ENCODE results near the gene CXCR4.

CXCR4 gene

GRCh38 chr2:136101042-136101441 is 16.9 kb downstream of the CXCR4 start:
- H3K4me2 ChIP-seq (ENCODE audit: low read depth, low read length, poor library complexity, severe bottlenecking), result no peak overlapping the region
- no peaks in the 10 kb centered on the region for H3K9me2 ChIP-seq (replicated peaks; ENCODE audit: low read depth, low read length)
- H2AFZ ChIP-seq (ENCODE audit: low read length), result no peak overlapping the region
- TF ChIP-seq CTCF (conservative IDR thresholded peaks at IDR 0.05; ENCODE audit: low read length), result no peak
- no peak for TF ChIP-seq EZH2phosphoT487 (IDR thresholded peaks at IDR 0.05; ENCODE audit: borderline replicate concordance)
- no peak overlapping the region for H3K9ac ChIP-seq (ENCODE audit: low read depth, low read length, poor library complexity, severe bottlenecking)
- no peaks in the 10 kb centered on the region for H3K4me1 ChIP-seq (ENCODE audit: insufficient read depth, low read length, poor library complexity, severe bottlenecking)
- H3K79me2 ChIP-seq (ENCODE audit: insufficient read depth, low read length), result no peaks in the 10 kb centered on the region
- no peak overlapping the region for H3K4me3 ChIP-seq (ENCODE audit: low read length, poor library complexity, severe bottlenecking)
- H3K36me3 ChIP-seq (ENCODE audit: insufficient read depth, low read length), result no peaks in the 10 kb centered on the region
- H4K20me1 ChIP-seq (ENCODE audit: insufficient read depth, low read length, poor library complexity, severe bottlenecking), result no peaks in the 10 kb centered on the region
- H3K27me3 ChIP-seq (ENCODE audit: insufficient read depth, low read length, poor library complexity, severe bottlenecking), result no peaks in the 10 kb centered on the region
- H3F3A ChIP-seq (ENCODE audit: low read depth), result no peaks in the 10 kb centered on the region
- H3K9me3 ChIP-seq (ENCODE audit: insufficient read depth, low read depth, low read length), result no peaks in the 10 kb centered on the region

- TF ChIP-seq EZH2phosphoT487 (IDR thresholded peaks at IDR 0.05; ENCODE audit: borderline replicate concordance) (no peak), CTCF (conservative IDR thresholded peaks at IDR 0.05; ENCODE audit: low read length) (no peak)
- Histone ChIP-seq H3K27me3 (ENCODE audit: insufficient read depth, low read length, poor library complexity, severe bottlenecking) (no peaks in the 10 kb centered on the region), H3F3A (ENCODE audit: low read depth) (no peaks in the 10 kb centered on the region), H3K4me1 (ENCODE audit: insufficient read depth, low read length, poor library complexity, severe bottlenecking) (no peaks in the 10 kb centered on the region), H4K20me1 (ENCODE audit: insufficient read depth, low read length, poor library complexity, severe bottlenecking) (no peaks in the 10 kb centered on the region), H3K4me3 (ENCODE audit: low read length, poor library complexity, severe bottlenecking) (no peak overlapping the region), H3K79me2 (ENCODE audit: insufficient read depth, low read length) (no peaks in the 10 kb centered on the region), H3K36me3 (ENCODE audit: insufficient read depth, low read length) (no peaks in the 10 kb centered on the region), H2AFZ (ENCODE audit: low read length) (no peak overlapping the region), H3K9me2 (replicated peaks; ENCODE audit: low read depth, low read length) (no peaks in the 10 kb centered on the region), H3K9ac (ENCODE audit: low read depth, low read length, poor library complexity, severe bottlenecking) (no peak overlapping the region), H3K4me2 (ENCODE audit: low read depth, low read length, poor library complexity, severe bottlenecking) (no peak overlapping the region), H3K9me3 (ENCODE audit: insufficient read depth, low read depth, low read length) (no peaks in the 10 kb centered on the region)
Measured at GRCh38 chr2:136098441-136098840, 19.5 kb downstream of the CXCR4 start.

- Histone ChIP-seq H3K9me2 (replicated peaks; ENCODE audit: low read depth, low read length) (no peaks in the 10 kb centered on the region), H3F3A (ENCODE audit: low read depth) (no peaks in the 10 kb centered on the region), H3K9ac (ENCODE audit: low read depth, low read length, poor library complexity, severe bottlenecking) (no peak overlapping the region), H3K4me3 (ENCODE audit: low read length, poor library complexity, severe bottlenecking) (no peak overlapping the region), H4K20me1 (ENCODE audit: insufficient read depth, low read length, poor library complexity, severe bottlenecking) (no peaks in the 10 kb centered on the region), H2AFZ (ENCODE audit: low read length) (no peak overlapping the region), H3K4me1 (ENCODE audit: insufficient read depth, low read length, poor library complexity, severe bottlenecking) (peaks cover 7% of the 10 kb centered on the region), H3K27me3 (ENCODE audit: insufficient read depth, low read length, poor library complexity, severe bottlenecking) (no peaks in the 10 kb centered on the region), H3K4me2 (ENCODE audit: low read depth, low read length, poor library complexity, severe bottlenecking) (no peak overlapping the region), H3K9me3 (ENCODE audit: insufficient read depth, low read depth, low read length) (no peaks in the 10 kb centered on the region), H3K79me2 (ENCODE audit: insufficient read depth, low read length) (no peaks in the 10 kb centered on the region), H3K36me3 (ENCODE audit: insufficient read depth, low read length) (no peaks in the 10 kb centered on the region)
- no peak for TF ChIP-seq CTCF (conservative IDR thresholded peaks at IDR 0.05; ENCODE audit: low read length)
Measured at GRCh38 chr2:136093583-136093982, 24.4 kb downstream of the CXCR4 start.

All from Loucy (cell line).